ENCODE measurements around the gene ZBTB46.
"Not testable (repeated sequence)": the region's sequence is repeated elsewhere in the genome, so short reads cannot be mapped to it uniquely, and the experiment has no call there.

ZBTB46 gene

GRCh38 chr20:63858393-63859165 is 27.5 kb upstream of the ZBTB46 start:
- no peak for DNase-seq

GRCh38 chr20:63857764-63858392 is 26.8 kb upstream of the ZBTB46 start:
- no peak for DNase-seq

- DNase-seq: no peak
Measured at GRCh38 chr20:63856098-63856511, 25.0 kb upstream of the ZBTB46 start.

GRCh38 chr20:63855363-63856097 is 24.5 kb upstream of the ZBTB46 start:
- DNase-seq: no peak

GRCh38 chr20:63854766-63855362 is 23.8 kb upstream of the ZBTB46 start:
- DNase-seq: no peak

- no peak for DNase-seq
Measured at GRCh38 chr20:63854069-63854765, 23.2 kb upstream of the ZBTB46 start.

- DNase-seq: not testable (repeated sequence)
Measured at GRCh38 chr20:63853733-63854068, 22.6 kb upstream of the ZBTB46 start.

GRCh38 chr20:63851548-63851943 is 20.5 kb upstream of the ZBTB46 start:
- not testable (repeated sequence) for DNase-seq

- no peak for DNase-seq
Measured at GRCh38 chr20:63850689-63851547, 19.9 kb upstream of the ZBTB46 start.

- DNase-seq: no peak
Measured at GRCh38 chr20:63848003-63848911, 17.2 kb upstream of the ZBTB46 start.

GRCh38 chr20:63847237-63848002 is 16.4 kb upstream of the ZBTB46 start:
- DNase-seq: no peak

GRCh38 chr20:63846888-63847236 is 15.8 kb upstream of the ZBTB46 start:
- DNase-seq: no peak

GRCh38 chr20:63846128-63846771 is 15.2 kb upstream of the ZBTB46 start:
- no peak for DNase-seq

GRCh38 chr20:63844511-63844991 is 13.5 kb upstream of the ZBTB46 start:
- no peak for DNase-seq

- DNase-seq: no peak
Measured at GRCh38 chr20:63843778-63844177, 12.7 kb upstream of the ZBTB46 start.

- DNase-seq: no peak
Measured at GRCh38 chr20:63843222-63843621, 12.2 kb upstream of the ZBTB46 start.

GRCh38 chr20:63842258-63842657 is 11.2 kb upstream of the ZBTB46 start:
- no peak for DNase-seq

GRCh38 chr20:63840405-63840828 is 9.4 kb upstream of the ZBTB46 start:
- DNase-seq: no peak

- no peak for DNase-seq
Measured at GRCh38 chr20:63839620-63840019, 8.6 kb upstream of the ZBTB46 start.
